Neuronal stem cell (in vitro differentiated cells): Measurements from ENCODE around the gene BTG3.

ENCODE experiments used
- DNase-seq: peaks from one replicate; pipeline ENCODE4 v3.0.0-alpha.2; 2013; ENCODE audit warnings: low spot score
- H2AFZ ChIP-seq: one replicate; pipeline ENCODE4 v1.6.1; 2013; ENCODE audit warnings: mild to moderate bottlenecking, low read length, inconsistent platforms
- H2AK5ac ChIP-seq: 2 replicates; pipeline ENCODE4 v1.6.1; 2013; ENCODE audit warnings: low read depth, mild to moderate bottlenecking, inconsistent platforms, low read length, moderate library complexity, mixed read lengths
- H2BK120ac ChIP-seq: 2 replicates; pipeline ENCODE4 v1.6.1; 2013; ENCODE audit warnings: low read depth, mild to moderate bottlenecking, inconsistent platforms, low read length, moderate library complexity, mixed read lengths
- H2BK12ac ChIP-seq: one replicate; pipeline ENCODE4 v1.6.1; 2013; ENCODE audit warnings: low read length, inconsistent platforms
- H2BK15ac ChIP-seq: 2 replicates; pipeline ENCODE4 v1.6.1; 2013; ENCODE audit warnings: mild to moderate bottlenecking, low read length, inconsistent platforms, mixed read lengths
- H2BK5ac ChIP-seq: one replicate; pipeline ENCODE4 v1.6.1; 2013; ENCODE audit warnings: inconsistent platforms, mild to moderate bottlenecking, low read length, moderate library complexity
- H3K14ac ChIP-seq: one replicate; pipeline ENCODE4 v1.6.1; 2013; ENCODE audit warnings: low read length, inconsistent platforms
- H3K18ac ChIP-seq: 2 replicates; pipeline ENCODE4 v1.6.1; 2013; ENCODE audit warnings: low read length, inconsistent platforms
- H3K23ac ChIP-seq: 2 replicates; pipeline ENCODE4 v1.6.1; 2013; ENCODE audit warnings: low read depth, mild to moderate bottlenecking, mixed read lengths, low read length, inconsistent platforms; ENCODE audit not compliant: poor library complexity
- H3K27ac ChIP-seq: replicated peaks from 3 replicates; pipeline ENCODE4 v1.5.1; 2013; ENCODE audit warnings: low read length, inconsistent platforms
- H3K27me3 ChIP-seq, 3 experiments: 2 replicates each; pipeline ENCODE4 v1.6.1; 2013; ENCODE audit warnings: low read length in 3 of 3, mild to moderate bottlenecking in 2 of 3, inconsistent platforms in 1 of 3, low read depth in 1 of 3, mixed read lengths in 1 of 3, moderate library complexity in 1 of 3; ENCODE audit not compliant: control insufficient read depth in 3 of 3, insufficient read depth in 3 of 3
- H3K36me3 ChIP-seq, 2 donors: replicated peaks in 1 of 2; 2 replicates each; pipeline ENCODE4 v1.6.1; 2013; ENCODE audit warnings: low read length in 2 of 2; ENCODE audit not compliant: control insufficient read depth in 2 of 2, insufficient read depth in 2 of 2
- H3K4ac ChIP-seq: 2 replicates; pipeline ENCODE4 v1.6.1; 2013; ENCODE audit warnings: inconsistent platforms, mild to moderate bottlenecking, low read length, moderate library complexity
- H3K4me1 ChIP-seq, 2 donors: 1 replicate in 1 of 2; 2 replicates in 1 of 2; pipeline ENCODE4 v1.6.1; 2013; ENCODE audit warnings: low read length in 2 of 2, low read depth in 1 of 2; ENCODE audit not compliant: control insufficient read depth in 2 of 2, insufficient read depth in 1 of 2
- H3K4me2 ChIP-seq: one replicate; pipeline ENCODE4 v1.6.1; 2013; ENCODE audit warnings: mild to moderate bottlenecking, low read length, inconsistent platforms; ENCODE audit not compliant: insufficient read depth, poor library complexity, severe bottlenecking
- H3K4me3 ChIP-seq, 2 donors: 2 replicates each; pipeline ENCODE4 v1.5.1; 2013; ENCODE audit warnings: low read length in 2 of 2, mild to moderate bottlenecking in 2 of 2, inconsistent platforms in 1 of 2, moderate library complexity in 1 of 2
- H3K79me1 ChIP-seq: one replicate; pipeline ENCODE4 v1.6.1; 2013; ENCODE audit warnings: low read depth, mild to moderate bottlenecking, inconsistent platforms, low read length, moderate library complexity
- H3K9ac ChIP-seq: one replicate; pipeline ENCODE4 v1.6.1; 2013; ENCODE audit warnings: mild to moderate bottlenecking, low read depth, low read length, inconsistent platforms; ENCODE audit not compliant: poor library complexity
- H3K9me3 ChIP-seq, 2 donors: replicated peaks in 1 of 2; 2 replicates each; pipeline versions ENCODE3 to v1.6.1; 2013; ENCODE audit warnings: low read length in 2 of 2, mild to moderate bottlenecking in 2 of 2, inconsistent platforms in 1 of 2, low read depth in 1 of 2, mixed read lengths in 1 of 2, moderate library complexity in 1 of 2; ENCODE audit not compliant: control insufficient read depth in 2 of 2, insufficient read depth in 1 of 2
- H4K8ac ChIP-seq: one replicate; pipeline ENCODE4 v1.6.1; 2013; ENCODE audit warnings: low read depth, mild to moderate bottlenecking, inconsistent platforms, low read length, moderate library complexity
- H4K91ac ChIP-seq: one replicate; pipeline ENCODE4 v1.6.1; 2013; ENCODE audit warnings: low read length, low read depth, mild to moderate bottlenecking, inconsistent platforms; ENCODE audit not compliant: poor library complexity
- WGBS, 2 donors: extraction: QIAGEN DNeasy Blood & Tissue Kit; methylation state at CpG; one replicate each; pipeline ENCODE4 v1.1.7; 2013; ENCODE audit warnings: missing lambda C conversion rate in 2 of 2, mixed read lengths in 1 of 2; ENCODE audit not compliant: insufficient read length in 2 of 2, insufficient replicate concordance in 1 of 2; ENCODE audit errors: extremely low coverage in 2 of 2; 5-methylcytosine and 5-hydroxymethylcytosine counted together

Gene BTG3

GRCh38 chr21:17640821-17641220 is 28.1 kb upstream of the BTG3 start:
- no peak overlapping the region for H2AFZ ChIP-seq
- H3K4me2 ChIP-seq = no peak overlapping the region
- no peak overlapping the region for H3K27ac ChIP-seq
- H3K4me1 ChIP-seq = no peaks in the 10 kb centered on the region
- no peak overlapping the region for H2BK5ac ChIP-seq
- H3K4me3 ChIP-seq = no peak overlapping the region
- H3K9ac ChIP-seq = no peak overlapping the region
- H3K18ac ChIP-seq = no peak overlapping the region
- H4K8ac ChIP-seq = no peak overlapping the region
- no peak overlapping the region for H2BK15ac ChIP-seq
- no peak overlapping the region for H3K4ac ChIP-seq
- H3K9me3 ChIP-seq = peaks cover 0 to 3% of the 10 kb centered on the region in 2 donors
- no peaks in the 10 kb centered on the region for H3K36me3 ChIP-seq
- no peak overlapping the region for H2BK12ac ChIP-seq
- no peak overlapping the region for H4K91ac ChIP-seq
- H3K27me3 ChIP-seq = no peaks in the 10 kb centered on the region
- DNase-seq = no peak
- H3K79me1 ChIP-seq = no peaks in the 10 kb centered on the region
- no peak overlapping the region for H2AK5ac ChIP-seq
- no peak overlapping the region for H3K14ac ChIP-seq
- H3K23ac ChIP-seq = no peak overlapping the region
- WGBS, 2 donors = no CpG with 5 or more reads among the region's 2 CpGs
- no peak overlapping the region for H2BK120ac ChIP-seq

- H3K27me3 ChIP-seq = no peaks in the 10 kb centered on the region
- no peak overlapping the region for H3K18ac ChIP-seq
- H3K23ac ChIP-seq = no peak overlapping the region
- H4K8ac ChIP-seq = no peak overlapping the region
- no peak overlapping the region for H2BK15ac ChIP-seq
- H3K27ac ChIP-seq = no peak overlapping the region
- peaks cover 0 to 3% of the 10 kb centered on the region in 2 donors for H3K9me3 ChIP-seq
- no peaks in the 10 kb centered on the region for H3K4me1 ChIP-seq
- H3K4ac ChIP-seq = no peak overlapping the region
- no peak overlapping the region for H2AFZ ChIP-seq
- DNase-seq = no peak
- no peak overlapping the region for H3K4me2 ChIP-seq
- H2BK12ac ChIP-seq = no peak overlapping the region
- no peaks in the 10 kb centered on the region for H3K79me1 ChIP-seq
- H4K91ac ChIP-seq = no peak overlapping the region
- no peak overlapping the region for H2AK5ac ChIP-seq
- H3K14ac ChIP-seq = no peak overlapping the region
- no peak overlapping the region for H2BK5ac ChIP-seq
- H3K4me3 ChIP-seq = no peak overlapping the region
- H2BK120ac ChIP-seq = no peak overlapping the region
- H3K9ac ChIP-seq = no peak overlapping the region
- no CpG with 5 or more reads among the region's 4 CpGs for WGBS, 2 donors
- no peaks in the 10 kb centered on the region for H3K36me3 ChIP-seq
Measured at GRCh38 chr21:17636711-17637110, 24.0 kb upstream of the BTG3 start.

- no peak overlapping the region for H2BK12ac ChIP-seq
- H3K36me3 ChIP-seq = no peaks in the 10 kb centered on the region
- no peaks in the 10 kb centered on the region for H3K4me1 ChIP-seq
- no peak overlapping the region for H2BK5ac ChIP-seq
- no peak overlapping the region for H3K9ac ChIP-seq
- H2AFZ ChIP-seq = no peak overlapping the region
- DNase-seq = no peak
- no peak overlapping the region for H4K91ac ChIP-seq
- H3K27me3 ChIP-seq = no peaks in the 10 kb centered on the region
- no peak overlapping the region for H2BK15ac ChIP-seq
- H2AK5ac ChIP-seq = no peak overlapping the region
- no peak overlapping the region for H3K14ac ChIP-seq
- no peak overlapping the region for H3K4ac ChIP-seq
- H3K27ac ChIP-seq = no peak overlapping the region
- H3K18ac ChIP-seq = no peak overlapping the region
- H3K9me3 ChIP-seq = no peaks in the 10 kb centered on the region
- no CpG with 5 or more reads among the region's 4 CpGs for WGBS, 2 donors
- no peak overlapping the region for H3K4me2 ChIP-seq
- no peak overlapping the region for H3K4me3 ChIP-seq
- H3K79me1 ChIP-seq = no peaks in the 10 kb centered on the region
- no peak overlapping the region for H3K23ac ChIP-seq
- H2BK120ac ChIP-seq = no peak overlapping the region
- no peak overlapping the region for H4K8ac ChIP-seq
Measured at GRCh38 chr21:17631195-17631594, 18.5 kb upstream of the BTG3 start.

GRCh38 chr21:17622018-17622417 is 9.3 kb upstream of the BTG3 start:
- Histone ChIP-seq H3K9ac (no peak overlapping the region), H3K4ac (no peak overlapping the region), H3K36me3 (no peaks in the 10 kb centered on the region), H4K91ac (no peak overlapping the region), H2AK5ac (no peak overlapping the region), H3K18ac (no peak overlapping the region), H3K9me3 (no peaks in the 10 kb centered on the region), H3K27ac (no peak overlapping the region), H2BK15ac (no peak overlapping the region), H2BK5ac (no peak overlapping the region), H3K4me3 (no peak overlapping the region), H3K27me3 (no peaks in the 10 kb centered on the region), H2AFZ (no peak overlapping the region), H3K23ac (no peak overlapping the region), H4K8ac (no peak overlapping the region), H3K79me1 (no peaks in the 10 kb centered on the region), H2BK12ac (no peak overlapping the region), H2BK120ac (no peak overlapping the region), H3K14ac (no peak overlapping the region), H3K4me2 (no peak overlapping the region), H3K4me1 (no peaks in the 10 kb centered on the region)
- no peak for DNase-seq
- WGBS, 2 donors = no CpG with 5 or more reads among the region's 2 CpGs
